GM04504 (cell line): ENCODE results near the gene CBFA2T2.
"Not testable (repeated sequence)": the region's sequence is repeated elsewhere in the genome, so short reads cannot be mapped to it uniquely, and the experiment has no call there.

ENCODE experiments used
- DNase-seq: peaks from one replicate; pipeline ENCODE4 v3.0.0-alpha.2; 2012; ENCODE audit warnings: low read depth

The CBFA2T2 gene

GRCh38 chr20:33490023-33490933 lies at the start of gene CBFA2T2:
TSS of gene CBFA2T2 (plus strand) at chr20:33490096. CDS start at chr20:33490268, 172 bp downstream.
- DNase-seq: peak; percentile 31

- not testable (repeated sequence) for DNase-seq
Observed at GRCh38 chr20:33440562-33440961, 49.3 kb upstream of the CBFA2T2 start.

- DNase-seq: no peak
Observed at GRCh38 chr20:33441142-33441955, 48.5 kb upstream of the CBFA2T2 start.

GRCh38 chr20:33442136-33443005 lies 47.5 kb upstream of the CBFA2T2 start:
- no peak for DNase-seq

- DNase-seq: no peak
Observed at GRCh38 chr20:33443006-33443511, 46.8 kb upstream of the CBFA2T2 start.

- peak; percentile 37 for DNase-seq
Observed at GRCh38 chr20:33443512-33444239, 46.2 kb upstream of the CBFA2T2 start, which contains the start of gene SNTA1. TSS of gene SNTA1 (minus strand) at chr20:33443763. CDS start at chr20:33443620, 143 bp downstream.

- no peak for DNase-seq
Observed at GRCh38 chr20:33444797-33445560, 44.9 kb upstream of the CBFA2T2 start.

GRCh38 chr20:33445881-33446625 lies 43.8 kb upstream of the CBFA2T2 start:
- no peak for DNase-seq

- no peak for DNase-seq
Observed at GRCh38 chr20:33450867-33451266, 39.0 kb upstream of the CBFA2T2 start.

- DNase-seq: peak; percentile 44
Observed at GRCh38 chr20:33456916-33457642, 32.8 kb upstream of the CBFA2T2 start.

GRCh38 chr20:33459599-33459998 lies 30.3 kb upstream of the CBFA2T2 start:
- DNase-seq: no peak

GRCh38 chr20:33460711-33461110 lies 29.2 kb upstream of the CBFA2T2 start:
- DNase-seq: no peak

- DNase-seq: no peak
Observed at GRCh38 chr20:33463332-33464101, 26.4 kb upstream of the CBFA2T2 start.

- not testable (repeated sequence) for DNase-seq
Observed at GRCh38 chr20:33464759-33465158, 25.1 kb upstream of the CBFA2T2 start.

GRCh38 chr20:33465481-33466302 lies 24.2 kb upstream of the CBFA2T2 start:
- no peak for DNase-seq

GRCh38 chr20:33466303-33466646 lies 23.6 kb upstream of the CBFA2T2 start:
- DNase-seq: no peak

- DNase-seq: no peak
Observed at GRCh38 chr20:33470457-33470856, 19.4 kb upstream of the CBFA2T2 start.
